ENCODE measurements around the gene C17orf67. TPM values are rescaled to one million over a fixed set of nuclear protein-coding genes. Genes with fewer than 3 reads are reported as not detected.

C17orf67 gene
- total and polyA plus RNA-seq, 4 donors, result 0.19 to 1.4 (median 0.78) TPM

DNA sequence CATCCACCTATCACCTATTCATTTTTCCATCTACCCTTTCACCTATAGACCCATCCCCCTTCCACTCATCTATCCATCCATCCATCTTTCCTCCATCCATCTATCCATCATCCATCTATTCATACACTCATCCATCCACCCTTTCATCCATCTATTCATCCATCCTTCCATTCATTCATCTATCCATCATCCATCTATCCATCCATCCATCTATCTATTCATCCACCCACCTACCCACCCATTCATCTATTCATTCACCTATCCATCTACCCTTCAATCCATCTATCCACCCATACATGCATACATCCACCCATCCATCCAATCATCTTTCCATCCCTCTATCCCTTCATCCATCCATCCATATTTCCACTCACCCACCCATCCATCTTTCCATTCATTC lies 63.3 kb downstream of the C17orf67 start:
- DNase-seq (ENCODE audit: low spot score), result no peak
- H3K4me1 ChIP-seq (ENCODE audit: control insufficient read depth in 4 of 4, insufficient read depth in 4 of 4, low read length in 3 of 4), result no peaks in the 10 kb centered on the region

DNA sequence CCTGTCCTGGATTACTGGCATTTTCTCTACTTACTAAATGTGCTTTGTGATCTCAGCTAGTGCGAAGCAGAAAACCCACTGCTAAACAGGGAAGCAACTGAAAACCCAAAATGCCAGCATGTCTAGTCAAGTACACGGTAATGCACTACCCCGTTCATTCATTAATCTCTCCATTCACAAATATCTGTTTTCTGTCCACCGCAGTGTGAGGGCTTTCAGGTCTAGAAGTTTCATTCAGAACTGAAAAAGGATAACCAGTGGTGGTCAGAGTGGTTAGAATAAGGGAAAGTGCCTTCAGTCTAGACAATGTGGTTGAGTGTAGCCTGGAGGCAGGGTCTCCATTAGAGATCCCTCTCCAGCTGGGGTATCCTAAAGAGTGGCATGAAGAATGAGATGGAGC lies 68.3 kb downstream of the C17orf67 start:
- no peaks in the 10 kb centered on the region for H3K9me3 ChIP-seq (ENCODE audit: control insufficient read depth in 4 of 4, low read length in 3 of 4)
- H3K4me3 ChIP-seq (ENCODE audit: low read depth in 1 of 3, low read length in 3 of 3), result no peak overlapping the region
- H3K4me1 ChIP-seq (ENCODE audit: control insufficient read depth in 4 of 4, insufficient read depth in 4 of 4, low read length in 3 of 4), result no peaks in the 10 kb centered on the region
- peaks cover 0 to 2% (median 0%) of the 10 kb centered on the region in 4 donors for H3K27me3 ChIP-seq (ENCODE audit: control insufficient read depth in 4 of 4, insufficient read depth in 4 of 4, low read length in 3 of 4)
- TF ChIP-seq GABPA (IDR thresholded peaks at IDR 0.05 in 1 of 2, conservative IDR thresholded peaks at IDR 0.05 in 1 of 2) (no peak), RXRA (IDR thresholded peaks at IDR 0.05) (no peak), JUND (IDR thresholded peaks at IDR 0.05) (no peak)
- TF ChIP-seq, protein P1, sequence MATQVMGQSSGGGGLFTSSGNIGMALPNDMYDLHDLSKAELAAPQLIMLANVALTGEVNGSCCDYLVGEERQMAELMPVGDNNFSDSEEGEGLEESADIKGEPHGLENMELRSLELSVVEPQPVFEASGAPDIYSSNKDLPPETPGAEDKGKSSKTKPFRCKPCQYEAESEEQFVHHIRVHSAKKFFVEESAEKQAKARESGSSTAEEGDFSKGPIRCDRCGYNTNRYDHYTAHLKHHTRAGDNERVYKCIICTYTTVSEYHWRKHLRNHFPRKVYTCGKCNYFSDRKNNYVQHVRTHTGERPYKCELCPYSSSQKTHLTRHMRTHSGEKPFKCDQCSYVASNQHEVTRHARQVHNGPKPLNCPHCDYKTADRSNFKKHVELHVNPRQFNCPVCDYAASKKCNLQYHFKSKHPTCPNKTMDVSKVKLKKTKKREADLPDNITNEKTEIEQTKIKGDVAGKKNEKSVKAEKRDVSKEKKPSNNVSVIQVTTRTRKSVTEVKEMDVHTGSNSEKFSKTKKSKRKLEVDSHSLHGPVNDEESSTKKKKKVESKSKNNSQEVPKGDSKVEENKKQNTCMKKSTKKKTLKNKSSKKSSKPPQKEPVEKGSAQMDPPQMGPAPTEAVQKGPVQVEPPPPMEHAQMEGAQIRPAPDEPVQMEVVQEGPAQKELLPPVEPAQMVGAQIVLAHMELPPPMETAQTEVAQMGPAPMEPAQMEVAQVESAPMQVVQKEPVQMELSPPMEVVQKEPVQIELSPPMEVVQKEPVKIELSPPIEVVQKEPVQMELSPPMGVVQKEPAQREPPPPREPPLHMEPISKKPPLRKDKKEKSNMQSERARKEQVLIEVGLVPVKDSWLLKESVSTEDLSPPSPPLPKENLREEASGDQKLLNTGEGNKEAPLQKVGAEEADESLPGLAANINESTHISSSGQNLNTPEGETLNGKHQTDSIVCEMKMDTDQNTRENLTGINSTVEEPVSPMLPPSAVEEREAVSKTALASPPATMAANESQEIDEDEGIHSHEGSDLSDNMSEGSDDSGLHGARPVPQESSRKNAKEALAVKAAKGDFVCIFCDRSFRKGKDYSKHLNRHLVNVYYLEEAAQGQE (IDR thresholded peaks at IDR 0.05), result no peak
- TF ChIP-seq, protein P2, sequence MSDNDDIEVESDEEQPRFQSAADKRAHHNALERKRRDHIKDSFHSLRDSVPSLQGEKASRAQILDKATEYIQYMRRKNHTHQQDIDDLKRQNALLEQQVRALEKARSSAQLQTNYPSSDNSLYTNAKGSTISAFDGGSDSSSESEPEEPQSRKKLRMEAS (IDR thresholded peaks at IDR 0.05), result no peak
- TF ChIP-seq, protein P3, sequence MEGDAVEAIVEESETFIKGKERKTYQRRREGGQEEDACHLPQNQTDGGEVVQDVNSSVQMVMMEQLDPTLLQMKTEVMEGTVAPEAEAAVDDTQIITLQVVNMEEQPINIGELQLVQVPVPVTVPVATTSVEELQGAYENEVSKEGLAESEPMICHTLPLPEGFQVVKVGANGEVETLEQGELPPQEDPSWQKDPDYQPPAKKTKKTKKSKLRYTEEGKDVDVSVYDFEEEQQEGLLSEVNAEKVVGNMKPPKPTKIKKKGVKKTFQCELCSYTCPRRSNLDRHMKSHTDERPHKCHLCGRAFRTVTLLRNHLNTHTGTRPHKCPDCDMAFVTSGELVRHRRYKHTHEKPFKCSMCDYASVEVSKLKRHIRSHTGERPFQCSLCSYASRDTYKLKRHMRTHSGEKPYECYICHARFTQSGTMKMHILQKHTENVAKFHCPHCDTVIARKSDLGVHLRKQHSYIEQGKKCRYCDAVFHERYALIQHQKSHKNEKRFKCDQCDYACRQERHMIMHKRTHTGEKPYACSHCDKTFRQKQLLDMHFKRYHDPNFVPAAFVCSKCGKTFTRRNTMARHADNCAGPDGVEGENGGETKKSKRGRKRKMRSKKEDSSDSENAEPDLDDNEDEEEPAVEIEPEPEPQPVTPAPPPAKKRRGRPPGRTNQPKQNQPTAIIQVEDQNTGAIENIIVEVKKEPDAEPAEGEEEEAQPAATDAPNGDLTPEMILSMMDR (IDR thresholded peaks at IDR 0.05; ENCODE audit: low read depth, low read length, missing input control), result no peak
- DNase-seq (ENCODE audit: low spot score), result no peak
- H3K27ac ChIP-seq (ENCODE audit: low read depth in 1 of 2, low read length in 2 of 2), result no peak overlapping the region
- H3K9ac ChIP-seq (ENCODE audit: low read depth in 1 of 2, low read length in 2 of 2), result no peak overlapping the region
- H3K36me3 ChIP-seq (ENCODE audit: control insufficient read depth in 4 of 4, insufficient read depth in 3 of 4, low read depth in 1 of 4, low read length in 3 of 4), result no peaks in the 10 kb centered on the region
- 92% methylated on average over 4 of the region's 4 CpGs for WGBS

More for the DNA sequence above, 63.3 kb downstream of the C17orf67 start:
- H3K4me3 ChIP-seq (ENCODE audit: low read depth in 1 of 3, low read length in 3 of 3), result no peak overlapping the region
- no peak for TF ChIP-seq FOXA1 (IDR thresholded peaks at IDR 0.05)
- TF ChIP-seq, protein P4, sequence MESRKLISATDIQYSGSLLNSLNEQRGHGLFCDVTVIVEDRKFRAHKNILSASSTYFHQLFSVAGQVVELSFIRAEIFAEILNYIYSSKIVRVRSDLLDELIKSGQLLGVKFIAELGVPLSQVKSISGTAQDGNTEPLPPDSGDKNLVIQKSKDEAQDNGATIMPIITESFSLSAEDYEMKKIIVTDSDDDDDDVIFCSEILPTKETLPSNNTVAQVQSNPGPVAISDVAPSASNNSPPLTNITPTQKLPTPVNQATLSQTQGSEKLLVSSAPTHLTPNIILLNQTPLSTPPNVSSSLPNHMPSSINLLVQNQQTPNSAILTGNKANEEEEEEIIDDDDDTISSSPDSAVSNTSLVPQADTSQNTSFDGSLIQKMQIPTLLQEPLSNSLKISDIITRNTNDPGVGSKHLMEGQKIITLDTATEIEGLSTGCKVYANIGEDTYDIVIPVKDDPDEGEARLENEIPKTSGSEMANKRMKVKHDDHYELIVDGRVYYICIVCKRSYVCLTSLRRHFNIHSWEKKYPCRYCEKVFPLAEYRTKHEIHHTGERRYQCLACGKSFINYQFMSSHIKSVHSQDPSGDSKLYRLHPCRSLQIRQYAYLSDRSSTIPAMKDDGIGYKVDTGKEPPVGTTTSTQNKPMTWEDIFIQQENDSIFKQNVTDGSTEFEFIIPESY (IDR thresholded peaks at IDR 0.05), result no peak
- TF ChIP-seq NR2F2 (IDR thresholded peaks at IDR 0.05), result no peak
- no peak for TF ChIP-seq RAD21 (IDR thresholded peaks at IDR 0.05)
- TF ChIP-seq GABPA (IDR thresholded peaks at IDR 0.05 in 1 of 2, conservative IDR thresholded peaks at IDR 0.05 in 1 of 2), result no peak
- TF ChIP-seq, protein P2 (IDR thresholded peaks at IDR 0.05), result no peak
- TF ChIP-seq HNF4G (IDR thresholded peaks at IDR 0.05), result no peak
- no peak for TF ChIP-seq RXRA (IDR thresholded peaks at IDR 0.05)
- TF ChIP-seq, protein P5, sequence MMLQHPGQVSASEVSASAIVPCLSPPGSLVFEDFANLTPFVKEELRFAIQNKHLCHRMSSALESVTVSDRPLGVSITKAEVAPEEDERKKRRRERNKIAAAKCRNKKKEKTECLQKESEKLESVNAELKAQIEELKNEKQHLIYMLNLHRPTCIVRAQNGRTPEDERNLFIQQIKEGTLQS (IDR thresholded peaks at IDR 0.05), result no peak
- TF ChIP-seq, protein P1 (IDR thresholded peaks at IDR 0.05), result no peak
- no peak for TF ChIP-seq SP1 (IDR thresholded peaks at IDR 0.05)
- no peak for TF ChIP-seq YY1 (IDR thresholded peaks at IDR 0.05)
- TF ChIP-seq TAF1 (conservative IDR thresholded peaks at IDR 0.05), result no peak
- TF ChIP-seq, protein P3 (IDR thresholded peaks at IDR 0.05; ENCODE audit: low read depth, low read length, missing input control), result no peak
- H3K27ac ChIP-seq (ENCODE audit: low read depth in 1 of 2, low read length in 2 of 2), result no peak overlapping the region
- no peaks in the 10 kb centered on the region for H3K9me3 ChIP-seq (ENCODE audit: control insufficient read depth in 4 of 4, low read length in 3 of 4)
- no peaks in the 10 kb centered on the region for H3K36me3 ChIP-seq (ENCODE audit: control insufficient read depth in 4 of 4, insufficient read depth in 3 of 4, low read depth in 1 of 4, low read length in 3 of 4)
- H3K27me3 ChIP-seq (ENCODE audit: control insufficient read depth in 4 of 4, insufficient read depth in 4 of 4, low read length in 3 of 4), result no peaks in the 10 kb centered on the region
- H3K9ac ChIP-seq (ENCODE audit: low read depth in 1 of 2, low read length in 2 of 2), result no peak overlapping the region
